HG02678 (cell line): ENCODE measurements around the gene GBGT1.
A peak's percentile ranks its signal among the peaks of the same experiment; 100 is the strongest.

Experiments
- ATAC-seq: cut with Tn5 transposase; IDR thresholded peaks from one replicate; pipeline ENCODE4 v1.9.1; 2021; ENCODE audit warnings: mild to moderate bottlenecking, moderate library complexity; ENCODE audit not compliant: unreplicated experiment

GBGT1 gene

DNA sequence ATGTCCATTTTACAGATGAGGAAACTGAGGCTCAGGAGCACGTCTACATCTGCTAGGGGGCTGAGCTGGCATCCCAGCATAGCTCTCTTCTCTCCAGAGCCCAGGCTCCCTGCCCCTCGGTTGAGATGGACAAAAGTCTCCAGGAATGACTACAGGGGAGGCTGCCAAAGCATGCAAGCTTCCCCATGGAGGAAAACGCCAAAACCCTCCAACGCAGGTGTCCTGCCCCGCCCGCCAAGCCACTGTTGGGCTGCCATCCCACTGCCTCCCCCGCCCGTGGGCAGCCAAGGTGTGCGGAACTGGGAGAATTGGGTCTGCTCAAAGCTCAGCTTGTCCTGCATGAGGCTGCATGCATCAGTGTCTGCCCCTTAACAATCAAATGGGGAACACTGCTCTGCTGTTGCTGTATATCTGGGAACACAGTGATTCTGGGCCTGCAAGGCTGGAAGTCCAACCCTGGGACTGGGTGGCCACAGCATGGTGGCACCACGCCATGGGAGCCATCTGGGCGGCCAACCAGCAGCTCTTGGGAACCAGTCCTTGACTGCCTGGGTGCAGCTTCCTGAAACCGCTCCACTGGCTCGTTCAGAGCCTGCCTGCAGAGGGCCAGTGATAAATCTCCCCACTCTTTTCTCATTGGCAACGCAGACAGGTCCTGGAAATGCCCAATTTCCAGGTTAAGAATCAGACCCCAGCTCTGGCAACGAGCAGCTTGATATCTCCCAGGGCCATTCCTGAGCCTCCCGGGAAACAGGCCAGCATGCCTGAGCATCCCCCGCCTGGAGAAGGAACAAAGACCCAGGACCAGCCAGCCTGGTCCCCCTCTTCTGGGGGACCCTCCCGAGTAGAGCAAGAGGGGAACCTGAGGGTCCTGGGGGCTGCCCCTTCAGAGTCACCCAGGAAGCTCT is 46.2 kb downstream of the GBGT1 start:
- no peak for ATAC-seq

DNA sequence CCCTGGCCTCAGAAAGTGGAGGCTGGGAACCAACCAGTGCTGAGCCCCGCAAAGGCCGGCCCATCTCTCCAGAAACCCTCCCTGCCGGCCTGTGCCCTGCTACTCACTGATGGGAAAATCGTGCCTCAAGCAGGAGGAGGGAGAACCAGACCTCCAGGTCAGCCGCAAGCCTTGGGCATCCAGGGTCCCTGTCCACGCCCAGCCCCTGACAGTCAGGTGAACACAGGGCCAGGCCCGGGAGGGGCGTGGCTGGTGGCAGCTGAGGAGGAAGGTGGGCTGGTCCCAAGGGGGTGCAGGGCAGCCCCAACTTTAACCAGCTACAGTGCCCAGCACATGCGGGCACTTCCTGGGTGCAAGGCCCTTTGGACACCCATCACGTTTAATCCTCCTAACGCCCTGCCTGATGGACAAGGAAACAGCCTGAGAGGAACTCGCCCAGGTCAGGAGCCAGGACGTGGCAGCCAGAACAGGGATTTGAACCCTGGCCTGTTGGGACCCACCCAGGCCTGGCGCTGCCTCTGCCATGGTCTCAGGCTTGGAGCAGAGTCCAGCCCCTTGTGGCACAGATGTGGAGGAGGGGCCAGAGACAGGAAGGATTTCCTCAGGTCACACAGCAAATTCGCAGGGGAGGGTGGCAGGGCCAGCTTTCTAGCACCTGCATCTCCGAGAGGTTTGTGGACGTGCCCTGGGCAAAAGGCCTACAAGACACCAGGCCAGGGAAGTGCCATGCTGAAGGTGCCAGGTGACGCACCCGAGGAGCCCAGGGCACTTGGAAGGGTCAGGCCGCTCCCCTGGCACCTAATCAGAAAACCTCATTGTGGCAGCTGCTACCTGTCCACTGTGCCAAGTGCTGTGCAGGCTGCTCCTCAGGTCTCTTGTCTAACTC is 47.1 kb downstream of the GBGT1 start:
- no peak for ATAC-seq

DNA sequence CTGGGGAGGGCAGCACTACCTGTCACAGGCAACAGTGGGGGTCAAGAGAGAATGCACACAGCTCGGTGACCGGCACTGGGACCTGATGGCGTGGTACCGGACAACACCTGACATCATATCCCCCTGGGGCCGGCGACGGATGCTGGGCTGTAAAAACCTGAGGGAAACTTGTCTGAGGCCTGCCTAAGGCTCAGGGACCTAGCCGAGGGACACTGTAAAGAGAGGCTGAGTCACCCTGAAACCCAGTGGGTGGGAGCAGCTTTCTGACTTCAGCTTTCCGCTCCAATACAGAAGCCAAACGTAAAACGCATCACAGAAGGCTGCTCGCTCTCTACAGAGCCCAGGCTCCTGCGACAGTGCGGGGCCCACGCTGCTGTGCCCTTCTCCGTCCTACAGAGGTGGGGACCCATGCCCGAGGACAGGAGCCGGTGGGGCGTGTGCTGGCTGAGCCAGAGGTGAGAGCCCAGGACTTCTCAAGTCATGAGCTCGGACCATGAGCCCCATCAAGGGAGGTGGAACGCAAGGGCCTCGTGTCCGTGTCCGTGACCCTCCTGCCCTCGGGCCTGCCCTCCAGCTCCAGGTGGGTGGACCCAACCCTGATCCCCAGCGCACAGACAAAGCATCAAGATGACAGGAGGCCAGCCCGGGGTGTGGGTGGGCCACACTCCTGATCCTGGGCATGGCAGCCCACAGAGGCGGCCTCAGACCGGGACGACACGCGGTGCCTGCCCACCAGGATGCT is 47.9 kb downstream of the GBGT1 start:
- ATAC-seq, result peak; percentile 73

DNA sequence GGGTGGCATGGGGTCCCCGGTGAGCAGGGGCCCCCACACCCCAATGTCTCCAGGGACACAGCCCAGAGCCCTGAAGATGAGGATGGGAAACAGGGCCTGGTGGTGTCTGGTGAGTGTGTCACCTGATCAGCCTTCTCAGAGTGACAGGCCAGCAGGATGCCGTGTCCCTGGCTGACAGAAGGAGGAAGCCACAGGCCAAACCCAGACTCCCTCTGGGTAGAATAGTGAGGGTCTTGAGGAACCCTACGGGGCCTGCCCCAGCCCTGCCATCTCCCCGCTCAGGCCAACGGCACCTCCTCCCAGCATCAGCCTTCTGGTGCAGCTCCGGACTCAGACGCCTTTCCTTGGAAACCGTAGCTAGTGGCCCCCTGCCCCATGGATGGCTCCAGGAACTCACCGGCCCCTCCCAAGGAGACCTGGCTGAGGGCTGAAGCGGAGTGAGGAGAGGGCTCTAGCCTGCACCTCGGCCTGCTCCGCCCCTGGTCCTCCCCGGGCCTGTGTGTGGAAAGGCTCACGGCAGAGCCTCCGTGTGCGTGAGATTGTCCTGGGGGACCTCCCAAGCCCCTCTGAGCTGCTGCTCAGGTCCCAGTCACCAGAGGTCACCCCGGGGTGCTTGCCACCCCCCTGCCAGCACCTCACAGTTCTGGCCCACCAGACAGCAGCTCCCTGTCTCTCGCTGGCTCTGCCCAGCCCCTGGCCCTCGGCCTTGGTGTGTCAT is 48.7 kb downstream of the GBGT1 start:
- no peak for ATAC-seq

DNA sequence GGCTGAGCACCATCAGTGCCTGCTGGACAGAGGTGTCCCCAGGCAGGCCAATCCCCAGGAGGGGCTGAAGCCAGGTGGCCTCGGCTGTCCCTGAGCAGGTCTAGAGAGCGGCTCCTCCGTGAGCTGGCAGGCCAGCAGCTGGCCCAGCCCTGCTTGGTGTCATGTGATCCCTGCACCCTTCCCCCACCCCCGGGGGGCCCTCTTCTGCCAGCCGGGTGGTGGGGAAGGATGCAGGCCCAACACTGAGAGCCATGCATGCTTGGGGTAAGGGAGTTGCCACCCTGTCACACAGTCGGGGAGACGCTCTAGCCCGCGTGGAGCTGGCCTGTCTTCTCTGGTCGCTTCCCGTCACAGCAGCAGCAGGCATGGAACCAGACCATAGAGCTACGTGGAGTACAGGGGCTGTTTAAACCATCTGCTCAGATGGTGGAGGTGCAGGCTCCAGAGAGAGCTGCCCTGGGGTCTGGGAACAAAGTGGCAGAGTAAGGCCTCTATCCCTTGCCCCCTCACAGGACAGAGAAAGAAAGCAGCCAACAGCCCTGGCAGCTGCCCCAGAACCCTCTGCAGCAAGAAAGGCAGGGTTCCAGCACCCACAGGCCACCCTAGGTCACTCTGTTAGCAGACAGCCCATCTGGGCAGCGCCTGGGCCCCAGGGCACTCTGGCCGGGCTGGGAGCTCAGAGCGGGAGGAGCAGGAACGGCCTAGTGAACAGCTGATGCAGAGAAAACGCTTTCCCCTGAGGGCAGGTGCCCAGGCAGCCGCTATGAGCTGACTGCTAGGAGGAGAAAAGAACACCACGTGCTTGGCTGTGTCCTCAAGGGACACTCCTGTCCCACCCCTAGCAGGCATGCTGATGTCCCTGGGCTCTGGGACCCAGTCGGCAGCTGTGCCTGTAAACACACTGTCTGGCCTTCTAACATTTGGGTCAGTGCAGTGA is 49.5 kb downstream of the GBGT1 start:
- ATAC-seq, result no peak

DNA sequence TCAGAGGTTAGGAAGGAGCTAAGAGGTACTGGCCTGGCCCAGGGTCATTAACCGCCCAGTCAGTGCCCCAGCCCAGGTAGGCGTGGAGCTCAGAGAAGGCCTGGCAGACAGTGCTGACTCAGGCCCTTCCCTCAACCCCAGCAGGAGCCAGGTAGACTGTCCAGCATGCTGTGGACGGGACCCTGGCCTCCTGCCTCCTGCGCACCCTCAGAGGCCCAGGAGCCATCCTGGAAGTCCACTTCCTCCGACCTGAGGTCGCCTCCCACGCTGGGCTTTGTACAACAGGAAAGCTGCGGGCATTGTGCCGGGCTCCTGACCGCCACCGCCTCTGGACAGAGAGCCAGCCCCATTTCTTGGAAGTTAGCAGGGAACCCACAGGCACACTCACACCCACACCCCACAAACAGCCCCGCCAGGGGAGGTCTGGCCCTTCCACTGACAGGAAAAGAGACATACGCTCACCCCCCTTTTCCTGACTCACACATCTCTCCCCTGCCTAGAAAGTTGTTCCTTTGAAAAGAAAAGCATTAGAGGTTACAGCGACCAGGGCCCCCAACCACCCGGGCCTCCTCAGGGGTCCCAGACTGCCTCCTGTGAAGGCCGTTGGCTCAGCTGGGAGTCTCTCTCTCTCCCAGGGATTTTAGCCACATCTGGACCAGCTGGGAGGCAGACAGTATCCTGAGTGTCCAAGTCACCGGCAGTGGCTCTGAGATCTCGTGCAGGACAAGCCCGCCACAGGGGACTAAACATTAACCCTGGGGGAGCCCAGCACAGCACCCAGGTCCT is 50.4 kb downstream of the GBGT1 start:
- ATAC-seq, result no peak

DNA sequence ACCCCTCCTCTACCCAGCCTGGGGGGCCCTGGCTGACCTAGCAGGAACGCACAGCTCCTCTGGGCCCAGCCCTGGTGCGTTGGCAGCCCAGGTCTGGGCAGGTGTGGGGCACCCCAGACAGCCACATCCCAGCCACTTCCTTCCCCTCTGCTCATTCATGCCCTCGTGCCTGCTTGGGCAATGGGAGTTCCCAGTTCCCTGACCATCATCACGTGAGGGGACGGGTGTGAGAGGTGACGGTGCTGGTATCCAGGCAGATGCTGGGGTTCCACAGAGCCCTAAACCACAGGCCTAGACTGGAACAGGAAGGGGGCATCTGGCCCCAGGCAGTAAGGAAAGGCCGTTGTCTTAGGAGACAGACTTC is 51.1 kb downstream of the GBGT1 start:
- no peak for ATAC-seq

DNA sequence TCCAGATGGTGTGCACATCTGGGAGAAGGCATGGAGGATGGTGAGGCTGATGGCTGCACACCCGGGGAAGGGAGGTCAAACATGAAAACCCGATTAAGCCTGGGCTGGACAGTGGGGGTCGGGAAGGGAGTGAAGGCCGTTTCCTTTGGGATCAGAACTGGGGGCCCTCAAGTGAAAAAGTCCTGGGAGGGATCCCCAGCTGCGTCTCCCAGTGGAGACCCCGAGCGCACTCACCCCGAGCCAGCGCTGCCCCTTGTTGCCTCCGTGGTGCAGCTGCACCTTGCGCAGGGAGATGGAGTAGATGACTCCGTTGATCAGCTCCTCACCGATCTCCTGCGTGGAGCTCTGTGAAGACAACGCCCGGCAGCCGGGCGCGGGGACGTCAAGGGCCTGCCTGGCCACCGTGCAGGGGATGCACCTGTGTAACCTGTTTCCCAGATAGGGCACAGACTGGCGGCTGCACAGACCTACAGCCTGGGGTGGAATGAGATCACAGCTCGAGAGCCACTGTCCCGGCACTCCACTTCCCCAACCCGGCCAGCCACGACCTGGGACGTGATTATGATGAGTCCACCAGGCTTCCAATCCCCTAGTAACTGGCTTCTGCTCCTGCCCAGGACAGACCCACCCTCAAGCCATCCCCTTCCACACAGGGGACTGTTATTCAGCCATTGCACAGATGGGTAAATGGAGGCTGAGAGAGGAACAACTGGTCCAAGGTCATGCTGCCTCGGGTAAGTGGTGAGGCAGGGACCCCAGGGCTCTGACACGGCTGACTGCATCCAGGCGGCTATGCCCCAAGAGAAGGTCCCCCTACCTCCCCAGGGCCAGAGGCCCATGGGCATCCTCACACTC is 51.7 kb downstream of the GBGT1 start:
- ATAC-seq, result no peak

DNA sequence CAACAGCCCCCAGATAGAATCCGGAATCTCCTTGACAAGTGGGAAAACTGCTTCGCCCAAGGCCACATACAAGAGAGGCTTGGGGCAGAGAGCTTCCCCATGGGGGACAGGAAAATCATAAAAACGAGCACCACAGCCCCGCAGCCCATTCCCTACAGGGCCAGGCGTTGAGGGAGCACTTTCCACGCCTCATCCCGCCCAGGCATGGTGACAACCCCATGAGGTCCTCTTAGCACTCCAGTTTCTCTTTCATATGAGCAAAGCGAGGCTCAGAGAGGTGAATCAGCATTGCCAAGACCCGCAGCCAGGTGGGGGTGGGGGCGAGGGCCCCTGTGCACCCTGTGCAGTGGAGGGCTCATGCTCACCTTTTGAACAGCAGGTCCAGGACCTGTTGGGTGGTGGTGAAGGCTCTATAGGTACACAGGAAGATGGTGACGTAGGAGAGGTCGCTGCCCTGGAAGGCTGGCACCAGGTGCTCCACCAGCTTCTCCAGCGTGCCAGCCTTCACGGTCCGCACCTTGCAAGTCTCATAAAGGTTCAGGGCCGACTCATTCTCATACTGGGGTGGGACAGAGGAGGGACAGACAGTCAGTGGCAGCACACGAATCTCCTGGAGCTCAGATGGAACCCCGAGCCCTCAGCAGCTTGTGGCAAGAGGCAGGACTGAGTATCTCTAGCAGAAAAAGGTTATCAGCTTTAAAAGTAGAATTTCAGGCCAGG is 53.6 kb downstream of the GBGT1 start:
- ATAC-seq, result no peak

DNA sequence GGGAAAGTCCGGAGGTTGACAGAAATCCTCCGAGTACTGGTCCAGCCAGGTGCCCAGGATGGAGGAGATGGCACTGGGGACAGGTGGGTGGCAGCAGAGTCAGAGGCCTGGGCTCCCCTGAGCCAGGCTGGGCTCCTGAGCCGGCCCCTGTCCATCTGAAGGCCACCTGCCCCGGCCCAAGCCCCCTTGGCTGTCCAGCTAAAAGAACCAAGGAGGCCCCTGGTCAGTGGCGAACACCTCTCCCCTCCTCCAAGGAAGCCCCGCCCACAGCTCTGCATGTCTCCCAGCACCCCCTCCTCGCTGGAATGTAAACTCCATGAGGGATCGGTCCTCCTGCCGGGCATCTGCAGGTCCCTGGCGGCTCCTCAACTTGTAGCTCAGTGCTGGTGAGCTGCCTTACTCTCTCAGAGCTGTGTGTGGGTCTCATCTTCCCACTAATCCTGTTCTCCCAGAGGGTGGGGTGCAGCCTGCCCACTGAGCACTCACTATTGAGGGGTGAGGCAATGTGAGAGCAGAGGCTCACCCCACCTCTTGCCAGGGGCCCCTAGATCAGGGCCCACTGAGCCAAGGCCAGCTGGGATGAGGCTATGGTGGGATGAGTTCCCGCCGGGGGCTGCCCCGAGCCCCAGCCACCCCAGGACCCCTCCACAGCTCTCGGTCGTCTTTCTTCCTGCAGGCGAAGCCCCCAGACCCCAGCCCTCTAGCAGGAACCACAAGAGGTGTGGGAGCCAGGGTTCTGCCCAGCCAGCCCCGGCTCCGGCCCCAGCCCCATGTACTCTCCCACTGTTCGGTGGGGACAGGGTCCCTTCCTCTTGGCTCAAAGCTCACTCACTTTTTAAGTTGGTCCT is 54.7 kb downstream of the GBGT1 start:
- no peak for ATAC-seq

DNA sequence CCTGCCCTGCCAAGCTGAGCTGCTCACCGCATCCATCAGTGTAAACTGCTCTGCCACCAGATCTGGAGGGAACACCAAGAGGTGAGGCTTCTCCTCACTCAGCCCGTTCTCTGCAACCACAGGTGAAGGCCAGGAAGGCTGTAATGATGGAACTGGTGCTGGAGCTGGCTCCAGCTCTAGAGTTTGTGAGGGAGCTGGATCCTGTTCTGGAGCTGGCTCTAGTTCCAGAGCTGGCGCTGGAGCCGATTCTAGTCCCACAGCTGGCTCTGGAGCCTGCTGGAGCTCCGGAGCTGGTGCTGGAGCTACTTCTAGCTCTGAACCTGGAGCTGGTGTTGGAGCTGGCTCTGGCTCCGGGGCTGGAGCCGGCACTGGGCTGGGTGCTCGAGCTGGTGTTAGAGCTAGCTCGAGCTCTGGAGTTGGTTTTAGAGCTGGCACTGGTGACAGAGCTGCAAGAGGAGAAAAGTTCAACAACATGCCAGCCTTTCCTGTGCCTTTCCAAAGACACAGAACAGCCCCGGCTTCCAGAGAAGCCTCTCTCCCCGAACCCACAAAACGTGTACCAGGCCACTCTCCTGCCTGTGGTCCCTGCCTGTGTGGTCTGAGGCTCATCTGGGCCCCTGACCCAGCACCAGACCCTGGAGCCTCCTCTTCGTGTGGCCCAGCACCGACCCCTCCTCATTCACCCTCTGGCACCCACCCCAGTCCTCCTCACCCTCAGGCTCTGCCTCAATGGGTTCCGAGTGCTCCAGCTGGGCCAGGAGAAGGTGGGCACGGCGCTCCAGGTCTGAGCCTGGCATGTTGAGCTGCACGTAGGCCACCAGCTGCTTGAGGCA is 55.5 kb downstream of the GBGT1 start:
- ATAC-seq, result no peak

DNA sequence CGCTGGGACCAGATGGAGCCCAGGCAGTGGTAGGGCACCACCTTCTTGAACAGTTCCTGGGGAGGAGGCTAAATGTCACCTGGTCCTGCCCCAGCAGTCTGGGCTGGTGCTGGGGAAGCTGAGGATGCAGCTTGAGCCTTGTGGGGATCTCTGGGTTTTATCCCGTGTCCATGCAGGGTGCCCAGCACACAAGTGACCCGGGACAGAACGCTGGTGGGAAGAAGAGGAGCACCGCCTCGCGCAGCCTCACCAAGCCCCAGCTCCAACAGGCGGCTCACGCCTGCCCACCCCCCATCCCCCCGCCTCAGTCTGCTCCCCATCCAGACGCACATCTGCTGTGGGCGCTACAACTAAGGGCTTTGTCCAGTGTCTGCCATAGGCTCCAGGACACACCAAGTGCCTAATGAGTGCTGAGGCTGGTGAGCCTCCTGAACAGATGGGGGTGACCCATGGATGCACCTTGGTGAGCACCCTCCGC is 56.4 kb downstream of the GBGT1 start:
- no peak for ATAC-seq

DNA sequence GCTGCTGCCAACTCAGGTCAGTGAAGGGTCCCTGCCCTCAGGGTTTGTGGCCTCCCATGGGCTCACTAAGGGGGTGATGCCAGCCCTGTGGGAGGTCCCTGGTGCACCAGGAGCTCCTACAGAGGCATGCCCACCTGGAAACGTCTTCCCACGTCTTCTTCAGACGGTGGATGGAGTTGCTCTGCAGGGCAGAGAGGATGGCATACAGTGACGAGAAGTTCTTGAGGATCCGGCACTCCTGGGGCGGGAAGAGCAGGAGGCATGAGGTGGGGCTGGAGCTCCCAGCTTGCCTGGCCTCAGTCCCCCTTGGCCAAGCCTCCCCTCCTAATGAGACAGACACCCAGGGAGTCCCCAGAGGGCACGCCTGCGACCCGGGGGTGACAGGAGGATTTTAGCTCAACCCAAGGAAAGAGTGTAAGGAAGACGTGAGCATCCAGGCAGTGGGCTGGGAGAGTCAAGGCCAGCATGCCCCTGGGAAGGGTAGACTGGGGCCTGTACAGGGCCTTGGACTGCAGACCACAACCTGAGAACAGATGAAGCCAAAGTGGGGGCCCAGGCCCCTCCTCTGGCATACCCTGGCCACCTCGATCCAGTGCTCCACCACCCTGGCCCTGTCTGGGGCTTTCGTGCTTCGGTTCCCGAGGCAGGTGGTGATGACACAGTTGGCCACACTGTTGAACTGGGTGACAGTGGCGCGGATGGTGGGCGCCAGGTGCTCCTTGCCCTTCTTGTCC is 57.0 kb downstream of the GBGT1 start:
- ATAC-seq, result no peak

DNA sequence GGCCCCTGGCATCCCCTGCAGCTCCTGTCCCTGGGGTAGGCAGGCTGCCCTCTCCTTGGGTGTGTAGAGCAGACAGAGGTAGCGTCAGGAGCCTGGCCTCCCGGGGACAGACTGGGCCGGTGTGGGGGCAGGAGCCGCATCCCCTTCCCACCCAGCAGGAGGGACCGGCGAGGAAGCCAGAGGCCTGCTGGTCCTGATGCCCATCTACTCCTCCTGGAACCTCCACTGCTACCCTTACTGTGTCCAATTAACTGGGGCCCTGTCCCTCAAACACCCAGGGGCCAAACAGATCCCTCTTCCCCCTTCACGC is 58.3 kb downstream of the GBGT1 start:
- ATAC-seq, result no peak
